Liver (tissue), 9 donors: ENCODE measurements around the gene GLT1D1. TPM values are rescaled to one million over a fixed set of nuclear protein-coding genes. Genes with fewer than 3 reads are reported as not detected.

Experiments
- DNase-seq: peaks from one replicate; pipeline ENCODE4 v3.0.0-alpha.2; 2017; ENCODE audit warnings: low spot score
- H3K27ac ChIP-seq, 2 donors: one replicate each; pipeline ENCODE4 v1.7.0; 2013; ENCODE audit warnings: inconsistent platforms in 2 of 2, low read length in 2 of 2, control low read depth in 1 of 2, low read depth in 1 of 2, mild to moderate bottlenecking in 1 of 2
- H3K27me3 ChIP-seq, 4 donors: one replicate each; pipeline versions ENCODE4 v1.6.1 to v1.7.0; 2013; ENCODE audit warnings: low read length in 3 of 4, inconsistent platforms in 1 of 4, mild to moderate bottlenecking in 1 of 4, moderate library complexity in 1 of 4; ENCODE audit not compliant: control insufficient read depth in 4 of 4, insufficient read depth in 4 of 4
- H3K36me3 ChIP-seq, 4 donors: one replicate each; pipeline versions ENCODE4 v1.6.1 to v1.7.0; 2013; ENCODE audit warnings: low read length in 3 of 4, mild to moderate bottlenecking in 3 of 4, low read depth in 1 of 4, moderate library complexity in 1 of 4; ENCODE audit not compliant: control insufficient read depth in 4 of 4, insufficient read depth in 3 of 4
- H3K4me1 ChIP-seq, 4 donors: one replicate each; pipeline versions ENCODE4 v1.6.1 to v1.7.0; 2013; ENCODE audit warnings: low read length in 3 of 4, mild to moderate bottlenecking in 3 of 4, moderate library complexity in 1 of 4; ENCODE audit not compliant: control insufficient read depth in 4 of 4, insufficient read depth in 4 of 4
- H3K4me3 ChIP-seq, 3 donors: one replicate each; pipeline versions ENCODE4 v1.6.1 to v1.7.0; 2013; ENCODE audit warnings: low read length in 3 of 3, control low read depth in 1 of 3, low read depth in 1 of 3, mild to moderate bottlenecking in 1 of 3
- H3K9ac ChIP-seq, 2 donors: one replicate each; pipeline ENCODE4 v1.7.0; 2013; ENCODE audit warnings: low read length in 2 of 2, mild to moderate bottlenecking in 2 of 2, moderate library complexity in 2 of 2, control low read depth in 1 of 2, low read depth in 1 of 2
- H3K9me3 ChIP-seq, 4 donors: one replicate each; pipeline versions ENCODE4 v1.6.1 to v1.7.0; 2013; ENCODE audit warnings: low read length in 3 of 4; ENCODE audit not compliant: control insufficient read depth in 4 of 4
- ATF3 ChIP-seq: IDR thresholded peaks from 2 replicates; pipeline ENCODE4 v1.6.1; 2016; ENCODE audit warnings: antibody characterized with exemption
- EGR1 ChIP-seq, 2 donors: IDR thresholded peaks; 2 replicates each; pipeline ENCODE4 v1.6.1; 2016 to 2018; ENCODE audit warnings: antibody characterized with exemption in 2 of 2, low read depth in 2 of 2
- FOXA1 ChIP-seq: IDR thresholded peaks from 2 replicates; pipeline ENCODE4 v1.6.1; 2016; ENCODE audit warnings: antibody characterized with exemption
- FOXA2 ChIP-seq: IDR thresholded peaks from 2 replicates; pipeline ENCODE4 v1.6.1; 2016; ENCODE audit warnings: antibody characterized with exemption
- HNF4A ChIP-seq, 2 donors: conservative IDR thresholded peaks; 2 replicates each; pipeline ENCODE4 v1.6.1; 2016; ENCODE audit warnings: antibody characterized with exemption in 2 of 2, mild to moderate bottlenecking in 2 of 2
- HNF4G ChIP-seq: IDR thresholded peaks from 2 replicates; pipeline ENCODE4 v1.6.1; 2016; ENCODE audit warnings: antibody characterized with exemption
- JUND ChIP-seq, 2 donors: IDR thresholded peaks; 2 replicates each; pipeline ENCODE4 v1.6.1; 2016; ENCODE audit warnings: antibody characterized with exemption in 2 of 2
- NR2F2 ChIP-seq: IDR thresholded peaks from 2 replicates; pipeline ENCODE4 v1.6.1; 2016; ENCODE audit warnings: antibody characterized with exemption
- RAD21 ChIP-seq, 2 donors: IDR thresholded peaks; 2 replicates each; pipeline ENCODE4 v1.6.1; 2016; ENCODE audit warnings: antibody characterized with exemption in 2 of 2, mild to moderate bottlenecking in 2 of 2
- RXRA ChIP-seq, 2 donors: IDR thresholded peaks; 2 replicates each; pipeline ENCODE4 v1.6.1; 2017 to 2018; ENCODE audit warnings: antibody characterized with exemption in 2 of 2, mild to moderate bottlenecking in 1 of 2
- SP1 ChIP-seq: IDR thresholded peaks from 2 replicates; pipeline ENCODE4 v1.6.1; 2018; ENCODE audit warnings: antibody characterized with exemption, mild to moderate bottlenecking
- YY1 ChIP-seq: IDR thresholded peaks from 2 replicates; pipeline ENCODE4 v1.6.1; 2016; ENCODE audit warnings: antibody characterized with exemption, mild to moderate bottlenecking
- WGBS: extraction: QIAGEN DNeasy Blood & Tissue Kit; methylation state at CpG from one replicate; pipeline ENCODE4 v1.1.7; 2013; 5-methylcytosine and 5-hydroxymethylcytosine counted together
- polyA plus RNA-seq, 2 donors: library from polyadenylated mRNA; stranded (reverse) in 1 of 2; unstranded in 1 of 2; fragments of 200-250 nt in 1 of 2; fragments of >200 nt in 1 of 2; fragmentation: Nextera tagmentation in 1 of 2; extraction: Ambion mirVana in 1 of 2; gene quantifications; one replicate each; pipeline versions ENCODE4 v1.2.1 to v1.2.3, GENCODE V29; 2013 to 2015
- total RNA-seq, 2 donors: library from RNA; depleted of rRNA; stranded (reverse); fragments of >200 nt; gene quantifications; one replicate each; pipeline ENCODE4 v1.2.3, GENCODE V29; 2014
- TF ChIP-seq, protein P1 (sequence below): IDR thresholded peaks from 2 replicates; pipeline ENCODE4 v1.6.1; 2016; ENCODE audit warnings: antibody characterized with exemption
- TF ChIP-seq, protein P2 (sequence below): IDR thresholded peaks from 2 replicates; pipeline ENCODE4 v1.6.1; 2016; ENCODE audit warnings: antibody characterized with exemption, mild to moderate bottlenecking
- donor health status: healthy.
- donor health status: healthy.
- donor health status: healthy.
- donor health status: healthy.
- donor health status: healthy.

The GLT1D1 gene
- total and polyA plus RNA-seq, 4 donors: 10.4 to 17.7 (median 13.9) TPM

GRCh38 chr12:128977441-128977840 lies 124.2 kb downstream of the GLT1D1 start:
- no peak for DNase-seq
- Histone ChIP-seq H3K27ac (no peak overlapping the region), H3K4me1 (peaks cover 4 to 27% (median 22%) of the 10 kb centered on the region in 4 donors), H3K27me3 (no peaks in the 10 kb centered on the region), H3K36me3 (peaks cover 0 to 3% (median 0%) of the 10 kb centered on the region in 4 donors), H3K9ac (no peak overlapping the region), H3K9me3 (no peaks in the 10 kb centered on the region), H3K4me3 (no peak overlapping the region)
- WGBS: 93% methylated on average over 6 of the region's 6 CpGs
- TF ChIP-seq, protein P1, sequence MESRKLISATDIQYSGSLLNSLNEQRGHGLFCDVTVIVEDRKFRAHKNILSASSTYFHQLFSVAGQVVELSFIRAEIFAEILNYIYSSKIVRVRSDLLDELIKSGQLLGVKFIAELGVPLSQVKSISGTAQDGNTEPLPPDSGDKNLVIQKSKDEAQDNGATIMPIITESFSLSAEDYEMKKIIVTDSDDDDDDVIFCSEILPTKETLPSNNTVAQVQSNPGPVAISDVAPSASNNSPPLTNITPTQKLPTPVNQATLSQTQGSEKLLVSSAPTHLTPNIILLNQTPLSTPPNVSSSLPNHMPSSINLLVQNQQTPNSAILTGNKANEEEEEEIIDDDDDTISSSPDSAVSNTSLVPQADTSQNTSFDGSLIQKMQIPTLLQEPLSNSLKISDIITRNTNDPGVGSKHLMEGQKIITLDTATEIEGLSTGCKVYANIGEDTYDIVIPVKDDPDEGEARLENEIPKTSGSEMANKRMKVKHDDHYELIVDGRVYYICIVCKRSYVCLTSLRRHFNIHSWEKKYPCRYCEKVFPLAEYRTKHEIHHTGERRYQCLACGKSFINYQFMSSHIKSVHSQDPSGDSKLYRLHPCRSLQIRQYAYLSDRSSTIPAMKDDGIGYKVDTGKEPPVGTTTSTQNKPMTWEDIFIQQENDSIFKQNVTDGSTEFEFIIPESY: no peak
- TF ChIP-seq NR2F2: no peak
- TF ChIP-seq YY1: no peak
- no peak for TF ChIP-seq JUND (IDR thresholded peaks at IDR 0.05)
- TF ChIP-seq, protein P2, sequence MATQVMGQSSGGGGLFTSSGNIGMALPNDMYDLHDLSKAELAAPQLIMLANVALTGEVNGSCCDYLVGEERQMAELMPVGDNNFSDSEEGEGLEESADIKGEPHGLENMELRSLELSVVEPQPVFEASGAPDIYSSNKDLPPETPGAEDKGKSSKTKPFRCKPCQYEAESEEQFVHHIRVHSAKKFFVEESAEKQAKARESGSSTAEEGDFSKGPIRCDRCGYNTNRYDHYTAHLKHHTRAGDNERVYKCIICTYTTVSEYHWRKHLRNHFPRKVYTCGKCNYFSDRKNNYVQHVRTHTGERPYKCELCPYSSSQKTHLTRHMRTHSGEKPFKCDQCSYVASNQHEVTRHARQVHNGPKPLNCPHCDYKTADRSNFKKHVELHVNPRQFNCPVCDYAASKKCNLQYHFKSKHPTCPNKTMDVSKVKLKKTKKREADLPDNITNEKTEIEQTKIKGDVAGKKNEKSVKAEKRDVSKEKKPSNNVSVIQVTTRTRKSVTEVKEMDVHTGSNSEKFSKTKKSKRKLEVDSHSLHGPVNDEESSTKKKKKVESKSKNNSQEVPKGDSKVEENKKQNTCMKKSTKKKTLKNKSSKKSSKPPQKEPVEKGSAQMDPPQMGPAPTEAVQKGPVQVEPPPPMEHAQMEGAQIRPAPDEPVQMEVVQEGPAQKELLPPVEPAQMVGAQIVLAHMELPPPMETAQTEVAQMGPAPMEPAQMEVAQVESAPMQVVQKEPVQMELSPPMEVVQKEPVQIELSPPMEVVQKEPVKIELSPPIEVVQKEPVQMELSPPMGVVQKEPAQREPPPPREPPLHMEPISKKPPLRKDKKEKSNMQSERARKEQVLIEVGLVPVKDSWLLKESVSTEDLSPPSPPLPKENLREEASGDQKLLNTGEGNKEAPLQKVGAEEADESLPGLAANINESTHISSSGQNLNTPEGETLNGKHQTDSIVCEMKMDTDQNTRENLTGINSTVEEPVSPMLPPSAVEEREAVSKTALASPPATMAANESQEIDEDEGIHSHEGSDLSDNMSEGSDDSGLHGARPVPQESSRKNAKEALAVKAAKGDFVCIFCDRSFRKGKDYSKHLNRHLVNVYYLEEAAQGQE: no peak
- TF ChIP-seq RXRA (IDR thresholded peaks at IDR 0.05): no peak
- TF ChIP-seq SP1: no peak
- TF ChIP-seq FOXA2: no peak
- TF ChIP-seq RAD21 (IDR thresholded peaks at IDR 0.05): no peak
- TF ChIP-seq EGR1 (IDR thresholded peaks at IDR 0.05; ENCODE audit: low read depth in 2 of 2): no peak

DNA sequence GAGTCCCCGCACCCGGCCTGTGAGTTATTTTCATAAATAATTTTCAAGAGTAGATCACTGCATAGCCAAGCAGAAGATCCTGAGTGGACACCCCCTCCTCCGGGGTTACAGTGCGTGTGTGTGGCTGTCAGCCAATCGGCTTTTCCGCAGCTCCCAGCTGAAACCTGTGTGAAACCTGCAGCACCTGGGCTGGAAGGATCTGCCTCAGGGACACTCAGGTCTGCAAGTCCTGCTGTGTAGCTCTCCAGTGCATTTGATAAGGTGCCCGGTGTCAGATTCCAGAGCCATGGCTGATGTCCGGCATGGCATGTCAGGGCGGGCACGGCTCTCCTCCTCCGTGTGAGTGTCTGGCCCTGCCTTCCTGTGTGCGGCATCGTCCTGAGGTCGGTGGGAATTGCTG lies 124.8 kb downstream of the GLT1D1 start:
- H3K36me3 ChIP-seq: peaks cover 0 to 6% (median 1%) of the 10 kb centered on the region in 4 donors
- no peaks in the 10 kb centered on the region for H3K27me3 ChIP-seq
- WGBS: 92% methylated on average over 14 of the region's 14 CpGs
- TF ChIP-seq EGR1 (IDR thresholded peaks at IDR 0.05; ENCODE audit: low read depth in 2 of 2) (no peak), HNF4G (no peak), FOXA1 (no peak)
- H3K4me1 ChIP-seq: peaks cover 4 to 23% (median 20%) of the 10 kb centered on the region in 4 donors
- no peak overlapping the region for H3K27ac ChIP-seq
- H3K9me3 ChIP-seq: no peaks in the 10 kb centered on the region
- no peak overlapping the region for H3K4me3 ChIP-seq
- DNase-seq: no peak
- no peak overlapping the region for H3K9ac ChIP-seq

DNA sequence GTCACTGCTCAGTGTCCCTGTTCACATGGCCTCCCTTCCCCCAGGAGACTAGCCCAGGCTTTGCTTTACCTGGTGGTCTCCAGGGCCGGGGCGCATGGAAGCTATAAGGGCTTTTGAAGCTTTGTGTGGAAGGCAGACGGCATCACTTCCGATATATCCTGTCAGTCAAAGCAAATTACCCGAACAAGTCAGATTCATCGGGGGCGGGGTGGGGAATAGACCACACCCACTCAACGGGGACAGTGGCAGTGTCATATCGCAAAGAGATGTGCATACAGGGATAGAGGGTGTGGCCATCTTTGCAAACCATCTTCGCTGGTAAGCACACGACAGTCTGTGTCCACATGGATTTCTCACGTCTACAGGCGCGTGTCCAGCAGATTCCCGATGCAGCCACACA lies 127.3 kb downstream of the GLT1D1 start:
- Histone ChIP-seq H3K27me3 (no peaks in the 10 kb centered on the region), H3K4me3 (no peak overlapping the region), H3K9me3 (no peaks in the 10 kb centered on the region), H3K27ac (no peak overlapping the region), H3K9ac (no peak overlapping the region), H3K4me1 (no peaks in the 10 kb centered on the region), H3K36me3 (peaks cover 0 to 10% (median 2%) of the 10 kb centered on the region in 4 donors)
- DNase-seq: no peak
- 94% methylated on average over 15 of the region's 15 CpGs for WGBS
- TF ChIP-seq, protein P1: no peak
- TF ChIP-seq HNF4A (conservative IDR thresholded peaks at IDR 0.05): no peak
- no peak for TF ChIP-seq YY1
- no peak for TF ChIP-seq ATF3
- TF ChIP-seq HNF4G: no peak
- TF ChIP-seq NR2F2: no peak
- TF ChIP-seq, protein P2: no peak
- TF ChIP-seq SP1: no peak
- no peak for TF ChIP-seq RAD21 (IDR thresholded peaks at IDR 0.05)
- TF ChIP-seq FOXA2: no peak
- no peak for TF ChIP-seq JUND (IDR thresholded peaks at IDR 0.05)
- no peak for TF ChIP-seq FOXA1
- no peak for TF ChIP-seq EGR1 (IDR thresholded peaks at IDR 0.05; ENCODE audit: low read depth in 2 of 2)
